A673 (cell line): ENCODE results near the gene ZFYVE21. TPM values are rescaled to one million over a fixed set of nuclear protein-coding genes. Genes with fewer than 3 reads are reported as not detected.

ENCODE experiments used
- BruUV-seq: library from RNA; stranded (reverse); fragments of 400-500 nt; replicated peaks from 2 replicates; lab custom pipeline; 2021; lab: Mats Ljungman, UMichigan
- CTCF ChIA-PET: fragments of 300-600 bp; sonication (Branson Sonifier 250); formaldehyde crosslinking; loops from one replicate; lab custom pipeline; 2022; ENCODE audit warnings: antibody characterized with exemption; lab: Charles Lee
- POLR2A ChIA-PET: fragments of 300-600 bp; sonication (Branson Sonifier 250); formaldehyde crosslinking; loops from one replicate; lab custom pipeline; 2022; ENCODE audit warnings: antibody characterized with exemption; ENCODE audit not compliant: low non-redundant PET; lab: Charles Lee
- DNase-seq: peaks from one replicate; pipeline ENCODE4 v3.0.0-alpha.2; 2015; ENCODE audit warnings: low spot score
- H3K27ac ChIP-seq: fragments of 200-600 bp; sonication (generic); 2 replicates; pipeline ENCODE4 v1.5.1; 2016; ENCODE audit warnings: mixed run types, low read depth, mild to moderate bottlenecking, mixed read lengths, antibody characterized with exemption, low read length; ENCODE audit not compliant: poor library complexity, severe bottlenecking
- H3K27me3 ChIP-seq: fragments of 200-600 bp; sonication (generic); replicated peaks from 2 replicates; pipeline ENCODE4 v1.6.1; 2017; ENCODE audit warnings: mixed run types, low read depth, mild to moderate bottlenecking, mixed read lengths, antibody characterized with exemption, low read length; ENCODE audit not compliant: insufficient read depth, poor library complexity
- H3K36me3 ChIP-seq: fragments of 200-600 bp; sonication (generic); 2 replicates; pipeline ENCODE4 v1.6.1; 2016; ENCODE audit warnings: mixed run types, mild to moderate bottlenecking, mixed read lengths, antibody characterized with exemption, low read length; ENCODE audit not compliant: insufficient read depth, poor library complexity, severe bottlenecking
- H3K4me1 ChIP-seq: fragments of 200-600 bp; sonication (generic); 2 replicates; pipeline ENCODE4 v1.6.1; 2017; ENCODE audit warnings: mixed run types, mild to moderate bottlenecking, mixed read lengths, antibody characterized with exemption, low read length; ENCODE audit not compliant: insufficient read depth, poor library complexity, severe bottlenecking
- H3K4me3 ChIP-seq: fragments of 200-600 bp; sonication (generic); 2 replicates; pipeline ENCODE4 v1.5.1; 2016; ENCODE audit warnings: low read depth, mixed run types, mild to moderate bottlenecking, mixed read lengths, low read length; ENCODE audit not compliant: poor library complexity, severe bottlenecking
- H3K9me3 ChIP-seq: fragments of 200-600 bp; sonication (generic); 2 replicates; pipeline ENCODE4 v1.6.1; 2016; ENCODE audit warnings: mixed run types, low read depth, mild to moderate bottlenecking, mixed read lengths, antibody characterized with exemption, low read length; ENCODE audit not compliant: poor library complexity, severe bottlenecking
- CTCF ChIP-seq: fragments of 300-800, 200-600 bp; sonication (generic); conservative IDR thresholded peaks from 2 replicates; pipeline ENCODE4 v1.5.1; 2017; ENCODE audit warnings: low read depth, mild to moderate bottlenecking, antibody characterized with exemption, low read length, moderate library complexity, mixed read lengths
- EZH2 ChIP-seq: fragments of 200-600 bp; sonication (generic); IDR thresholded peaks from 2 replicates; pipeline ENCODE4 v1.6.1; 2017; ENCODE audit warnings: borderline replicate concordance, low read depth, mild to moderate bottlenecking, mixed read lengths, antibody characterized with exemption, low read length; ENCODE audit not compliant: poor library complexity, severe bottlenecking
- intact Hi-C: fragments of 100-400 bp; cut with micrococcal nuclease; formaldehyde crosslinking; loops from one replicate; pipeline ENCODE4 v1.10.0; 2022; ENCODE audit not compliant: unreplicated experiment
- total RNA-seq: library from RNA; stranded (reverse); gene quantifications from 2 replicates; pipeline ENCODE4 v1.2.3, GENCODE V29; 2021

Gene ZFYVE21
- total RNA-seq, 1 experiment from 2014 or later = 35.7 TPM

GRCh38 chr14:103723748-103724081 is 8.1 kb downstream of the ZFYVE21 start:
- Histone ChIP-seq H3K27ac (no peak overlapping the region), H3K36me3 (no peaks in the 10 kb centered on the region), H3K4me3 (no peak overlapping the region), H3K9me3 (no peaks in the 10 kb centered on the region), H3K4me1 (no peaks in the 10 kb centered on the region), H3K27me3 (no peaks in the 10 kb centered on the region)
- no TSS peak for BruUV-seq
- ChIA-PET POLR2A (no interaction called here), CTCF (no interaction called here)
- intact Hi-C loops = no loop called here
- DNase-seq = no peak
- TF ChIP-seq EZH2 (no peak), CTCF (no peak)

GRCh38 chr14:103724116-103724515 is 8.5 kb downstream of the ZFYVE21 start:
- BruUV-seq = no TSS peak
- Histone ChIP-seq H3K27ac (no peak overlapping the region), H3K36me3 (peaks cover 3% of the 10 kb centered on the region), H3K4me3 (no peak overlapping the region), H3K4me1 (no peaks in the 10 kb centered on the region), H3K9me3 (no peaks in the 10 kb centered on the region), H3K27me3 (no peaks in the 10 kb centered on the region)
- no peak for DNase-seq
- intact Hi-C loops = no loop called here
- POLR2A ChIA-PET = no interaction called here
- TF ChIP-seq EZH2 (no peak), CTCF (no peak)
- CTCF ChIA-PET = no interaction called here

- CTCF ChIA-PET = no interaction called here
- TF ChIP-seq CTCF (no peak), EZH2 (no peak)
- Histone ChIP-seq H3K9me3 (no peaks in the 10 kb centered on the region), H3K27ac (no peak overlapping the region), H3K4me1 (no peaks in the 10 kb centered on the region), H3K36me3 (peaks cover 9% of the 10 kb centered on the region), H3K4me3 (no peak overlapping the region), H3K27me3 (no peaks in the 10 kb centered on the region)
- no peak for DNase-seq
- POLR2A ChIA-PET = no interaction called here
- no TSS peak for BruUV-seq
- intact Hi-C loops = no loop called here
Measured at GRCh38 chr14:103725001-103725682, 9.5 kb downstream of the ZFYVE21 start.
